PC-9 (cell line): ENCODE data around the gene SEC23B. TPM values are rescaled to one million over a fixed set of nuclear protein-coding genes. Genes with fewer than 3 reads are reported as not detected.
A peak's percentile ranks its signal among the peaks of the same experiment; 100 is the strongest.

Experiments
- BruUV-seq: library from RNA; stranded (reverse); fragments of 400-500 nt; replicated peaks from 2 replicates; lab custom pipeline; 2021; lab: Mats Ljungman, UMichigan
- CTCF ChIA-PET: fragments of 300-600 bp; sonication (Branson Sonifier 250); formaldehyde crosslinking; loops from one replicate; lab custom pipeline; 2022; ENCODE audit warnings: antibody characterized with exemption; lab: Charles Lee
- POLR2A ChIA-PET: fragments of 300-600 bp; sonication (Branson Sonifier 250); formaldehyde crosslinking; loops from one replicate; lab custom pipeline; 2022; ENCODE audit warnings: antibody characterized with exemption; ENCODE audit not compliant: unreplicated experiment; lab: Charles Lee
- DNase-seq, 2 experiments: peaks; one replicate each; pipeline versions ENCODE4 v3.0.0 to v3.0.0-alpha.2; 2015 to 2022; ENCODE audit warnings: mixed read lengths in 1 of 2
- H2AFZ ChIP-seq: fragments of 200-600 bp; sonication (generic); 2 replicates; pipeline ENCODE4 v1.8.1; 2017; ENCODE audit warnings: antibody characterized with exemption
- H3F3A ChIP-seq: fragments of 200-600 bp; sonication (generic); 2 replicates; pipeline ENCODE4 v1.8.1; 2017; ENCODE audit warnings: antibody characterized with exemption, mild to moderate bottlenecking, low read depth; ENCODE audit not compliant: insufficient read depth
- H3K27ac ChIP-seq: fragments of 200-600 bp; sonication (generic); 2 replicates; pipeline ENCODE4 v1.6.1; 2016; ENCODE audit warnings: mixed run types
- H3K27me3 ChIP-seq: fragments of 200-600 bp; sonication (generic); 2 replicates; pipeline ENCODE4 v1.6.1; 2016; ENCODE audit warnings: low read depth, mixed run types; ENCODE audit not compliant: insufficient read depth
- H3K36me3 ChIP-seq: fragments of 200-600 bp; sonication (generic); 2 replicates; pipeline ENCODE4 v1.6.1; 2016; ENCODE audit warnings: low read depth, mixed run types
- H3K4me1 ChIP-seq: fragments of 200-600 bp; sonication (generic); replicated peaks from 2 replicates; pipeline ENCODE4 v1.6.1; 2016; ENCODE audit warnings: mixed run types; ENCODE audit not compliant: insufficient read depth
- H3K4me2 ChIP-seq: fragments of 200-600 bp; sonication (generic); 2 replicates; pipeline ENCODE4 v1.6.1; 2017; ENCODE audit warnings: mixed run types
- H3K4me3 ChIP-seq: fragments of 200-600 bp; sonication (generic); 2 replicates; pipeline ENCODE4 v1.6.1; 2016; ENCODE audit warnings: mixed run types
- H3K79me2 ChIP-seq: fragments of 200-600 bp; sonication (generic); 2 replicates; pipeline ENCODE4 v1.6.1; 2017; ENCODE audit warnings: low read depth, mixed run types
- H3K9me2 ChIP-seq: fragments of 200-600 bp; sonication (generic); 2 replicates; pipeline ENCODE4 v1.8.1; 2017; ENCODE audit warnings: mild to moderate bottlenecking; ENCODE audit not compliant: insufficient read depth
- H3K9me3 ChIP-seq: fragments of 200-600 bp; sonication (generic); 2 replicates; pipeline ENCODE4 v1.8.1; 2016; ENCODE audit warnings: low read depth; ENCODE audit not compliant: insufficient read depth
- H4K20me1 ChIP-seq: fragments of 200-600 bp; sonication (generic); 2 replicates; pipeline ENCODE4 v1.8.1; 2017; ENCODE audit not compliant: insufficient read depth
- EZH2 ChIP-seq: fragments of 200-600 bp; sonication (generic); IDR thresholded peaks from 2 replicates; pipeline ENCODE4 v1.8.0; 2017; ENCODE audit warnings: antibody characterized with exemption, low read depth
- intact Hi-C: fragments of 100-400 bp; cut with micrococcal nuclease; formaldehyde crosslinking; loops from one replicate; pipeline ENCODE4 v1.10.0; 2022; ENCODE audit not compliant: unreplicated experiment
- total RNA-seq: library from RNA; stranded (reverse); gene quantifications from 2 replicates; pipeline ENCODE4 v1.2.3, GENCODE V29; 2021
- TF ChIP-seq, protein P1 (sequence below): fragments of 200-600 bp; sonication (generic); conservative IDR thresholded peaks from 2 replicates; pipeline ENCODE4 v1.6.1; 2017; ENCODE audit warnings: mixed run types, antibody characterized with exemption, mild to moderate bottlenecking, moderate library complexity

Gene SEC23B
- total RNA-seq, 1 experiment from 2014 or later: 78.5 TPM

DNA sequence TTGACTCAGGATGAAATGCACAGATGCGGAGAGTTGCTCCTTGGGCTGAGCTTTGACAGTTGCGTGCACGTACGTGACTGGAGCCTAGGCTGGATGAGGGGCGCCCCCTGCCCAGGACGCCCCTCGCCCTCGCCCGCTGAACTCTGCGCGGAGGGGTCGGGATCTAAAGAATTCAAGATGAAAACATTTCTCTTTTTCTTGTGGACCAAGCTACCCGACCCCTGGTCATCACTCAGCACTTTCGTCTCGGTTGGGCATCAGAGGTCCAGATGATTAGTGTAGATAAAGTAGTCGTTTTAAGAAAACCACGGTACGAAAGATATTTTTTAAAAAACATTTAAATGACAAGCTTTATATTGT lies 80.8 kb downstream of the SEC23B start:
- intact Hi-C loops: no loop called here

DNA sequence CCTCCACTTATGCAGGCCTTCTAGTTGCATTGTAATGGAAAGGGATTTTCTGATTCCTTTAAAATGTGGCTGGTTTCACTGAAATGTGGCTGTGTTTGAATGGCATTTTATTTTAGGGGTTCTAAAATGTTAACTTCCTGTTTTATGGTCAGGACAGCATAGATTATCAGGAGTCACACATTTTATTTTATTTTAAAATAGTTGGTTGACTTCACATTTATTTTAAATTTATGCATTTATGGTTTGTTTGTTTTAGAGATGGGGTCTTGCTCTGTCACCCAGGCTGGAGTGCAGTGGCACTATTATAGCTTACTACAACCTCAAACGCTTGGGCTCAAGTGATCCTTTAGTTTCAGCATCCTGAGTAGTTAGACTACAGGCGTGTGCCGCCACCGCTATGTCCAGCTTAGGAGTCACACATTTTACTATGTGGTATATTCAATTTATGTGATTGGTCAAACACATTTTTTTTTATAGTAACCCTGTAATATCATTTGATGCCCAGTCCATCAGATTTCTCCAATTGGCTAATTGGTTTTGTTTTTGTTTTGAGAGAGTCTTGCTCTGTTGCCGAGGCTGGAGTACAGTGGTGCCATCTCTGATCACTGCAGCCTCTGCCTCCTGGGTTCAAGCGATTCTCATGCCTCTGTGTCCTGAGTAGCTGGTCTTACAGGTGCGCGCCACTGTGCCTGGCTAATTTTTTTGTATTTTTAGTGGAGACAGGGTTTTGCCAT lies 82.4 kb downstream of the SEC23B start:
- Histone ChIP-seq H3K36me3 (no peaks in the 10 kb centered on the region), H3K4me3 (no peak overlapping the region), H3K27me3 (no peaks in the 10 kb centered on the region), H4K20me1 (no peaks in the 10 kb centered on the region; the same call in 1 of the 2 replicates), H2AFZ (no peak overlapping the region), H3F3A (0 out of 2 replicates have a peak, but pooled peaks cover 3% of the 10 kb centered on the region), H3K4me2 (peak overlapping the region; percentile 77; the same call in 1 of the 2 replicates), H3K9me3 (no peaks in the 10 kb centered on the region), H3K9me2 (no peaks in the 10 kb centered on the region), H3K4me1 (peaks cover 12% of the 10 kb centered on the region; the same call in 1 of the 2 replicates), H3K27ac (no peak overlapping the region), H3K79me2 (peaks cover 30% of the 10 kb centered on the region)
- POLR2A ChIA-PET: no interaction called here
- CTCF ChIA-PET: no interaction called here
- DNase-seq: no peak
- TF ChIP-seq, protein P1, sequence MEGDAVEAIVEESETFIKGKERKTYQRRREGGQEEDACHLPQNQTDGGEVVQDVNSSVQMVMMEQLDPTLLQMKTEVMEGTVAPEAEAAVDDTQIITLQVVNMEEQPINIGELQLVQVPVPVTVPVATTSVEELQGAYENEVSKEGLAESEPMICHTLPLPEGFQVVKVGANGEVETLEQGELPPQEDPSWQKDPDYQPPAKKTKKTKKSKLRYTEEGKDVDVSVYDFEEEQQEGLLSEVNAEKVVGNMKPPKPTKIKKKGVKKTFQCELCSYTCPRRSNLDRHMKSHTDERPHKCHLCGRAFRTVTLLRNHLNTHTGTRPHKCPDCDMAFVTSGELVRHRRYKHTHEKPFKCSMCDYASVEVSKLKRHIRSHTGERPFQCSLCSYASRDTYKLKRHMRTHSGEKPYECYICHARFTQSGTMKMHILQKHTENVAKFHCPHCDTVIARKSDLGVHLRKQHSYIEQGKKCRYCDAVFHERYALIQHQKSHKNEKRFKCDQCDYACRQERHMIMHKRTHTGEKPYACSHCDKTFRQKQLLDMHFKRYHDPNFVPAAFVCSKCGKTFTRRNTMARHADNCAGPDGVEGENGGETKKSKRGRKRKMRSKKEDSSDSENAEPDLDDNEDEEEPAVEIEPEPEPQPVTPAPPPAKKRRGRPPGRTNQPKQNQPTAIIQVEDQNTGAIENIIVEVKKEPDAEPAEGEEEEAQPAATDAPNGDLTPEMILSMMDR: no peak
- TF ChIP-seq EZH2: no peak
- BruUV-seq: TSS peak; percentile 5
- intact Hi-C loops: no loop called here

More for the DNA sequence above, 80.8 kb downstream of the SEC23B start:
- POLR2A ChIA-PET: no interaction called here
- Histone ChIP-seq H3K9me3 (no peaks in the 10 kb centered on the region), H3F3A (0 out of 2 replicates have a peak, but pooled peaks cover 3% of the 10 kb centered on the region), H4K20me1 (no peaks in the 10 kb centered on the region; the same call in 1 of the 2 replicates), H3K36me3 (no peaks in the 10 kb centered on the region), H3K27ac (no peak overlapping the region; the same call in 1 of the 2 replicates), H3K79me2 (peaks cover 30% of the 10 kb centered on the region), H2AFZ (peak overlapping the region; percentile 76; the same call in 1 of the 2 replicates), H3K27me3 (no peaks in the 10 kb centered on the region), H3K4me2 (peak overlapping the region; percentile 77), H3K9me2 (no peaks in the 10 kb centered on the region), H3K4me3 (peak overlapping the region; percentile 50), H3K4me1 (peaks cover 12% of the 10 kb centered on the region; the same call in 1 of the 2 replicates)
- no TSS peak for BruUV-seq
- DNase-seq: no peak
- CTCF ChIA-PET: no interaction called here
- TF ChIP-seq, protein P1: no peak
- no peak for TF ChIP-seq EZH2

GRCh38 chr20:18596270-18596669 lies 88.5 kb downstream of the SEC23B start:
- TF ChIP-seq, protein P1: no peak
- no peak for TF ChIP-seq EZH2
- ChIA-PET CTCF (no interaction called here), POLR2A (no interaction called here)
- Histone ChIP-seq H3K9me2 (no peaks in the 10 kb centered on the region), H3K36me3 (peaks cover 18% of the 10 kb centered on the region), H3K9me3 (no peaks in the 10 kb centered on the region), H2AFZ (no peak overlapping the region), H3K79me2 (no peaks in the 10 kb centered on the region; the same call in 1 of the 2 replicates), H3K4me1 (no peaks in the 10 kb centered on the region), H3F3A (0 out of 2 replicates have a peak, but pooled peaks cover under 1% of the 10 kb centered on the region), H3K4me2 (no peak overlapping the region), H4K20me1 (no peaks in the 10 kb centered on the region), H3K27me3 (no peaks in the 10 kb centered on the region), H3K27ac (no peak overlapping the region), H3K4me3 (no peak overlapping the region)
- BruUV-seq: no TSS peak
- DNase-seq: no peak
- intact Hi-C loops: no loop called here
